ENCODE results near the gene PLLP. TPM values are rescaled to one million over a fixed set of nuclear protein-coding genes. Genes with fewer than 3 reads are reported as not detected.

PLLP gene
- total and polyA plus RNA-seq, 7 experiments from 2014 or later = 0.36 to 26.0 (median 8.0) TPM

- peaks cover 10 to 34% (median 16%) of the 10 kb centered on the region in 5 donors for H3K36me3 Mint-ChIP-seq
- ChIA-PET CTCF (no interaction called here), POLR2A (no interaction called here)
- ATAC-seq (no peak), DNase-seq (no peak)
- H3K9me3 Mint-ChIP-seq = no peaks in the 10 kb centered on the region
- Histone ChIP-seq H3K36me3 (ENCODE audit: control insufficient read depth in 2 of 3, insufficient read depth in 3 of 3, low read length in 3 of 3) (peaks cover 5 to 29% (median 8%) of the 10 kb centered on the region in 3 experiments), H3K27me3 (ENCODE audit: control insufficient read depth in 2 of 2, insufficient read depth in 2 of 2, low read length in 2 of 2) (no peaks in the 10 kb centered on the region), H3K27ac (ENCODE audit: low read depth, low read length) (no peak overlapping the region), H3K4me3 (ENCODE audit: low read length) (no peak overlapping the region), H3K9me3 (ENCODE audit: control insufficient read depth in 2 of 3, low read length in 3 of 3) (no peaks in the 10 kb centered on the region), H3K4me1 (ENCODE audit: control insufficient read depth in 2 of 2, insufficient read depth in 2 of 2, low read length in 2 of 2) (peaks cover 1 to 2% of the 10 kb centered on the region in 2 donors)
- no peaks in the 10 kb centered on the region for H3K27me3 Mint-ChIP-seq
- no peak overlapping the region for H3K4me3 Mint-ChIP-seq
- H3K4me1 Mint-ChIP-seq = peaks cover under 1 to 13% (median 2%) of the 10 kb centered on the region in 7 donors
- intact Hi-C loops (cut with micrococcal nuclease) = no loop called here
- no peak overlapping the region for H3K27ac Mint-ChIP-seq
Observed at GRCh38 chr16:57239107-57239506, 45.4 kb downstream of the PLLP start.

DNA sequence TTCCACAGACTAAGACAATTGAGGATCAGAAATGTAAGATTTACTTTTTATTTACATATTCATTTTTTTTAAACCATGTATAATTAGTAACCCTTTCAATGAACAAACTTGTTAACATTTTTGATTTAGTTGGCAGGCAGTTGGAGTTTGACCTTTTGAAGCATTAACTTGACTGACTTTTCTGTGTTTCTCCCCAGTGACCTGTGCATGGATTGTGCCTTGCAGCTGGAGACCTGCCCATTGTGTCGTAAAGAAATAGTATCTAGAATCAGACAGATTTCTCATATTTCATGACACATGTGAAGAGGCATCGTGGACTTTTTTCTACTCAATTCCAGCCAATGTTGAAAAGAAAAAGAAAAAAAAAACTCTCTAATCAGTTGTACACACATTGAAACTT, 45.8 kb downstream of the PLLP start:
- no peak overlapping the region for H3K27ac Mint-ChIP-seq
- no peaks in the 10 kb centered on the region for H3K9me3 Mint-ChIP-seq
- peaks cover 0 to 10% (median 0%) of the 10 kb centered on the region in 7 donors for H3K4me1 Mint-ChIP-seq
- no peaks in the 10 kb centered on the region for H3K4me1 ChIP-seq (ENCODE audit: control insufficient read depth in 2 of 2, insufficient read depth in 2 of 2, low read length in 2 of 2)
- ChIA-PET CTCF (no interaction called here), POLR2A (no interaction called here)
- no peaks in the 10 kb centered on the region for H3K27me3 Mint-ChIP-seq
- DNase-seq (no peak), ATAC-seq (no peak)
- H3K36me3 Mint-ChIP-seq = peaks cover 14 to 38% (median 20%) of the 10 kb centered on the region in 5 donors
- no peak overlapping the region for H3K4me3 Mint-ChIP-seq
- intact Hi-C loops (cut with micrococcal nuclease) = no loop called here
- H3K9me3 ChIP-seq (ENCODE audit: control insufficient read depth in 2 of 3, low read length in 3 of 3) = no peaks in the 10 kb centered on the region
- no peak overlapping the region for H3K4me3 ChIP-seq (ENCODE audit: low read length)
- peaks cover 8 to 33% (median 10%) of the 10 kb centered on the region in 3 experiments for H3K36me3 ChIP-seq (ENCODE audit: control insufficient read depth in 2 of 3, insufficient read depth in 3 of 3, low read length in 3 of 3)
- H3K27me3 ChIP-seq (ENCODE audit: control insufficient read depth in 2 of 2, insufficient read depth in 2 of 2, low read length in 2 of 2) = no peaks in the 10 kb centered on the region
- H3K27ac ChIP-seq (ENCODE audit: low read depth, low read length) = no peak overlapping the region

DNA sequence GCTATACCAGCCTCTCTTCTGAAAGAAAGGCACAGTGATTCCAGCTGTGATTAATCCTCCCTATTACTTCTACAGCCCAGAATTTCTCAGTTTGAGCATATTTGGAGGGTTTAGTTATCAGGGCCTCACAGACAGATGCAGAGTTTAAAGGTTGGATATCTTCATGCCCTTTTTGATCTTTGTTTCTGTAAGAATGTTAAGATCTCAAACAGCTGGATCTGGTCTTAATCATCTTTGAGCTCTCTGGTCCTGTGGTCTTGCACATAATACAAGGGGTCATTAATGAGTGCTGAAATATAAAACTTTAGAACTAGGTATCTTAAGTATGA, 48.5 kb downstream of the PLLP start:
- no peaks in the 10 kb centered on the region for H3K9me3 ChIP-seq (ENCODE audit: control insufficient read depth in 2 of 3, low read length in 3 of 3)
- intact Hi-C loops (cut with micrococcal nuclease) = no loop called here
- H3K27me3 ChIP-seq (ENCODE audit: control insufficient read depth in 2 of 2, insufficient read depth in 2 of 2, low read length in 2 of 2) = no peaks in the 10 kb centered on the region
- CTCF ChIA-PET = interaction anchor here (0.6 to 0.8 kb wide), 4 partner anchors 12 to 184 kb away, joined by 3 to 4 read pairs (median 3); no protein-coding TSS in a partner anchor
- H3K4me3 ChIP-seq (ENCODE audit: low read length) = no peak overlapping the region
- peaks cover 23 to 59% (median 27%) of the 10 kb centered on the region in 3 experiments for H3K36me3 ChIP-seq (ENCODE audit: control insufficient read depth in 2 of 3, insufficient read depth in 3 of 3, low read length in 3 of 3)
- H3K27ac ChIP-seq (ENCODE audit: low read depth, low read length) = no peak overlapping the region
- H3K4me3 Mint-ChIP-seq = no peak overlapping the region
- H3K9me3 Mint-ChIP-seq = no peaks in the 10 kb centered on the region
- peaks cover 20 to 54% (median 31%) of the 10 kb centered on the region in 5 donors for H3K36me3 Mint-ChIP-seq
- POLR2A ChIA-PET = no interaction called here
- H3K27me3 Mint-ChIP-seq = no peaks in the 10 kb centered on the region
- no peak for ATAC-seq
- peaks cover 0 to 8% (median 0%) of the 10 kb centered on the region in 7 donors for H3K4me1 Mint-ChIP-seq
- no peaks in the 10 kb centered on the region for H3K4me1 ChIP-seq (ENCODE audit: control insufficient read depth in 2 of 2, insufficient read depth in 2 of 2, low read length in 2 of 2)
- peak overlapping the region in 5 of 9 donors; percentile 17 to 65 (median 36) for H3K27ac Mint-ChIP-seq
- no peak for DNase-seq

DNA sequence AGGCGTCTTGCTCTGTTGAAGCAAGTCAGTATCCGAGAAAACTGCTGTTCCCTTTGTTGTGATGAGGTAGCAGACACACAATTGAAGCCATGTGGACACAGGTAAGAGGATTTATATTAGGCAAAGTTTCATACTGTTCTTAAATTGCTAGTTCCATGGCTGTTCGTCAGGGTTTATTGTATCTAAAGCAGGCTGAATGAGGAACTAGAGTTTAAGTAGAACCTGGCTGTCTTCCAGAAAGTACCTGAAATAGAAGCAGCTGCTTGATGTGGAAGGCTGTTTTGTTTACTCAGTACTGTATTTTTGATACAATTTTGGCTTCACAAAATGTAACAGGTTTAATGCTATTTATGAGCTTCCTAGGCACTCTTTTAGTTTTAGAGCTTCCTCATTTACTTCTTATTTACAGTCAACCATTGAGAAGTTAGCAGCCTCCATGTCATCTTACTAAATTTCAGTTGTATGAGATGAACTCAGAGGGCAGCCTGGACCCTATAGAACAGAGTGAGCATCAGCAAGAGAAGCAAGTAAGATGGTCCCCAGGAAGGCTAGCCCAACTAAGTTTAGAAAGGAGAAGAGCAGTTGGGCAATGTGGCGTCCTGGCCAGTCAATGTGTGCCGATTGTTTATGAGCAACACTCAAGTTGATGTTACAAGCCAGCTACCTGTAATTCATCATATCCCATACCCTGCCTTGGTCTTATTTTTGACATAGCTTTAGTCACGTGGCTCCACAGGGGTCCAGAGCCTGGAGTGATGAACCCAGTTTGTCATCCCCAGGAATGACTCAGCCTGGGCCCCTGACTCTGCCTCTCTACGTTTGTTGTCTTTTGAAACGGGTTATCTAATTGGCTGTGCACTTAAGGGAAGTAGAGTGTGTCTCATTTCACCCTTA, 49.1 kb downstream of the PLLP start:
- DNase-seq (no peak), ATAC-seq (peak; percentile 52)
- H3K36me3 ChIP-seq (ENCODE audit: control insufficient read depth in 2 of 3, insufficient read depth in 3 of 3, low read length in 3 of 3) = peaks cover 29 to 65% (median 30%) of the 10 kb centered on the region in 3 experiments
- peaks cover 0 to 7% (median 0%) of the 10 kb centered on the region in 7 donors for H3K4me1 Mint-ChIP-seq
- no peaks in the 10 kb centered on the region for H3K27me3 ChIP-seq (ENCODE audit: control insufficient read depth in 2 of 2, insufficient read depth in 2 of 2, low read length in 2 of 2)
- no peaks in the 10 kb centered on the region for H3K4me1 ChIP-seq (ENCODE audit: control insufficient read depth in 2 of 2, insufficient read depth in 2 of 2, low read length in 2 of 2)
- H3K27ac Mint-ChIP-seq = peak overlapping the region in 5 of 9 donors; percentile 17 to 66 (median 36)
- intact Hi-C loops (cut with micrococcal nuclease) = no loop called here
- CTCF ChIA-PET = interaction anchor here (0.6 to 0.8 kb wide), 3 partner anchors 11 to 180 kb away, joined by 3 to 4 read pairs (median 3); no protein-coding TSS in a partner anchor
- H3K9me3 Mint-ChIP-seq = no peaks in the 10 kb centered on the region
- H3K9me3 ChIP-seq (ENCODE audit: control insufficient read depth in 2 of 3, low read length in 3 of 3) = no peaks in the 10 kb centered on the region
- no peak overlapping the region for H3K4me3 Mint-ChIP-seq
- POLR2A ChIA-PET = no interaction called here
- peaks cover 20 to 60% (median 35%) of the 10 kb centered on the region in 5 donors for H3K36me3 Mint-ChIP-seq
- H3K27me3 Mint-ChIP-seq = no peaks in the 10 kb centered on the region
- no peak overlapping the region for H3K4me3 ChIP-seq (ENCODE audit: low read length)
- no peak overlapping the region for H3K27ac ChIP-seq (ENCODE audit: low read depth, low read length)

DNA sequence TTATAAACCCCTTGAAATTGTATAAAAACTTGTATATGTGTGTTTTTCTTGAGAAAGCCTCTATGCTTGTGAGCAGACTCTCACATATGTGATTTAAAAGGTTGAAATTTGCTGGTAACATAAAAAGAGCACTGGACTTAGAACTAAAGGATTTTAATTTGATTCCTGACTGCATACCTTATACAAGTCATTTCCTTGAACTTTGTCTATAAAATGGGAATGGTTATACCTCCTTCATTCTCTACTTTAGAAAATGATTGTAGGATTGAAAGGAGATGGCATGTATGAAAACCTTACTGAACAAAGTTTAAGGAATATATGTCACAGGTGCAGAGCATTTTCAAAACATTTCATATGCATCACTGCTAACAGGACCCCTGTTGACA, 49.8 kb downstream of the PLLP start:
- Mint-ChIP-seq H3K36me3 (peaks cover 20 to 63% (median 37%) of the 10 kb centered on the region in 5 donors), H3K4me3 (no peak overlapping the region), H3K27me3 (no peaks in the 10 kb centered on the region), H3K9me3 (no peaks in the 10 kb centered on the region), H3K4me1 (peaks cover 0 to 7% (median 0%) of the 10 kb centered on the region in 7 donors), H3K27ac (peak overlapping the region in 1 of 9 donors; percentile 73)
- Histone ChIP-seq H3K36me3 (ENCODE audit: control insufficient read depth in 2 of 3, insufficient read depth in 3 of 3, low read length in 3 of 3) (peaks cover 30 to 69% (median 30%) of the 10 kb centered on the region in 3 experiments), H3K27me3 (ENCODE audit: control insufficient read depth in 2 of 2, insufficient read depth in 2 of 2, low read length in 2 of 2) (no peaks in the 10 kb centered on the region), H3K9me3 (ENCODE audit: control insufficient read depth in 2 of 3, low read length in 3 of 3) (no peaks in the 10 kb centered on the region), H3K4me1 (ENCODE audit: control insufficient read depth in 2 of 2, insufficient read depth in 2 of 2, low read length in 2 of 2) (no peaks in the 10 kb centered on the region), H3K4me3 (ENCODE audit: low read length) (no peak overlapping the region), H3K27ac (ENCODE audit: low read depth, low read length) (no peak overlapping the region)
- ChIA-PET CTCF (no interaction called here), POLR2A (no interaction called here)
- no peak for DNase-seq
- intact Hi-C loops (cut with micrococcal nuclease) = no loop called here
- no peak for ATAC-seq

GRCh38 chr16:57233944-57234706, 50.3 kb downstream of the PLLP start:
- Mint-ChIP-seq H3K36me3 (peaks cover 20 to 60% (median 37%) of the 10 kb centered on the region in 5 donors), H3K27ac (peak overlapping the region in 4 of 9 donors; percentile 21 to 74 (median 53)), H3K27me3 (no peaks in the 10 kb centered on the region), H3K4me3 (no peak overlapping the region), H3K4me1 (peaks cover 0 to 7% (median 0%) of the 10 kb centered on the region in 7 donors), H3K9me3 (no peaks in the 10 kb centered on the region)
- peaks cover 30 to 72% (median 30%) of the 10 kb centered on the region in 3 experiments for H3K36me3 ChIP-seq (ENCODE audit: control insufficient read depth in 2 of 3, insufficient read depth in 3 of 3, low read length in 3 of 3)
- ChIA-PET POLR2A (no interaction called here), CTCF (no interaction called here)
- DNase-seq (no peak), ATAC-seq (no peak)
- no peaks in the 10 kb centered on the region for H3K27me3 ChIP-seq (ENCODE audit: control insufficient read depth in 2 of 2, insufficient read depth in 2 of 2, low read length in 2 of 2)
- no peak overlapping the region for H3K27ac ChIP-seq (ENCODE audit: low read depth, low read length)
- H3K4me1 ChIP-seq (ENCODE audit: control insufficient read depth in 2 of 2, insufficient read depth in 2 of 2, low read length in 2 of 2) = no peaks in the 10 kb centered on the region
- intact Hi-C loops (cut with micrococcal nuclease) = no loop called here
- H3K4me3 ChIP-seq (ENCODE audit: low read length) = no peak overlapping the region
- H3K9me3 ChIP-seq (ENCODE audit: control insufficient read depth in 2 of 3, low read length in 3 of 3) = no peaks in the 10 kb centered on the region
